SK-N-SH treated with all-trans-retinoic acid at 6 μM for 48 hours (cell line): Measurements from ENCODE around the gene DRP2.
A peak's percentile ranks its signal among the peaks of the same experiment; 100 is the strongest.

Experiments
- ATAC-seq: fragments of 200-7000 bp; cut with Tn5 transposase; 3 replicates; pipeline ENCODE4 v1.9.1; 2020; ENCODE audit warnings: mild to moderate bottlenecking, moderate library complexity
- ARNTL ChIP-seq: fragments of 450-650 bp; formaldehyde crosslinking; IDR thresholded peaks from 2 replicates; pipeline ENCODE4 v1.5.0; 2020; ENCODE audit warnings: low read depth, mild to moderate bottlenecking, moderate library complexity, borderline replicate concordance
- CSDC2 ChIP-seq: fragments of 250-450 bp; sonication (Bioruptor Pico); IDR thresholded peaks from 2 replicates; pipeline ENCODE4 v1.5.0; 2020; ENCODE audit warnings: mild to moderate bottlenecking, moderate library complexity
- ESRRG ChIP-seq: fragments of 250-450 bp; sonication (Bioruptor Pico); IDR thresholded peaks from 2 replicates; pipeline ENCODE4 v1.6.1; 2021; ENCODE audit warnings: mild to moderate bottlenecking
- GLIS3 ChIP-seq: fragments of 250-450 bp; sonication (Bioruptor Pico); IDR thresholded peaks from 2 replicates; pipeline ENCODE4 v1.5.0; 2020; ENCODE audit warnings: mild to moderate bottlenecking, moderate library complexity
- OSR1 ChIP-seq: fragments of 250-450 bp; sonication (Bioruptor Pico); IDR thresholded peaks from 2 replicates; pipeline ENCODE4 v1.8.0; 2022; ENCODE audit warnings: moderate library complexity, mild to moderate bottlenecking, inconsistent platforms
- RARB ChIP-seq: fragments of 250-450 bp; sonication (Bioruptor Pico); IDR thresholded peaks from 2 replicates; pipeline ENCODE4 v1.8.0; 2021; ENCODE audit warnings: mild to moderate bottlenecking, moderate library complexity
- SNAI2 ChIP-seq: fragments of 250-450 bp; sonication (Bioruptor Pico); IDR thresholded peaks from 2 replicates; pipeline ENCODE4 v1.5.0; 2020; ENCODE audit warnings: mild to moderate bottlenecking, moderate library complexity
- TCF4 ChIP-seq: fragments of 250-450 bp; sonication (Bioruptor Pico); IDR thresholded peaks from 2 replicates; pipeline ENCODE4 v1.8.0; 2021; ENCODE audit warnings: mild to moderate bottlenecking, moderate library complexity, borderline replicate concordance
- TOX ChIP-seq: fragments of 250-450 bp; sonication (Bioruptor Pico); IDR thresholded peaks from 2 replicates; pipeline ENCODE4 v1.8.0; 2021; ENCODE audit warnings: mild to moderate bottlenecking, moderate library complexity, borderline replicate concordance
- ZC3H10 ChIP-seq: fragments of 250-450 bp; sonication (Bioruptor Pico); IDR thresholded peaks from 2 replicates; pipeline ENCODE4 v1.5.1; 2021; ENCODE audit warnings: mild to moderate bottlenecking, moderate library complexity
- ZFP3 ChIP-seq: fragments of 250-450 bp; sonication (Bioruptor Pico); IDR thresholded peaks from 2 replicates; pipeline ENCODE4 v1.5.0; 2020; ENCODE audit warnings: mild to moderate bottlenecking, moderate library complexity
- ZFP30 ChIP-seq: fragments of 450-650 bp; formaldehyde crosslinking; IDR thresholded peaks from 2 replicates; pipeline ENCODE4 v1.5.0; 2022; ENCODE audit warnings: mild to moderate bottlenecking, moderate library complexity
- ZNF565 ChIP-seq: fragments of 450-650 bp; formaldehyde crosslinking; conservative IDR thresholded peaks from 2 replicates; pipeline ENCODE4 v1.5.0; 2020; ENCODE audit warnings: low read depth, mild to moderate bottlenecking, moderate library complexity
- ZNF70 ChIP-seq: fragments of 450-650 bp; formaldehyde crosslinking; IDR thresholded peaks from 2 replicates; pipeline ENCODE4 v1.5.0; 2020; ENCODE audit warnings: mild to moderate bottlenecking, moderate library complexity
- ZNF8 ChIP-seq: fragments of 450-650 bp; formaldehyde crosslinking; IDR thresholded peaks from 2 replicates; pipeline ENCODE4 v1.5.0; 2020; ENCODE audit warnings: mild to moderate bottlenecking, moderate library complexity
- TF ChIP-seq, protein P1 (sequence below): fragments of 250-450 bp; sonication (Bioruptor Pico); IDR thresholded peaks from 2 replicates; pipeline ENCODE4 v1.5.1; 2021; ENCODE audit warnings: mild to moderate bottlenecking, moderate library complexity
- TF ChIP-seq, protein P2 (sequence below): fragments of 250-450 bp; sonication (Bioruptor Pico); IDR thresholded peaks from 2 replicates; pipeline ENCODE4 v1.8.0; 2020; ENCODE audit warnings: mild to moderate bottlenecking, moderate library complexity, borderline replicate concordance
- TF ChIP-seq, protein P3 (sequence below): fragments of 250-450 bp; sonication (Bioruptor Pico); IDR thresholded peaks from 2 replicates; pipeline ENCODE4 v1.5.1; 2020; ENCODE audit warnings: low read depth, mild to moderate bottlenecking, moderate library complexity
- TF ChIP-seq, protein P4 (sequence below): fragments of 250-450 bp; sonication (Bioruptor Pico); IDR thresholded peaks from 2 replicates; pipeline ENCODE4 v1.5.0; 2020; ENCODE audit warnings: mild to moderate bottlenecking, moderate library complexity

DRP2 gene

DNA sequence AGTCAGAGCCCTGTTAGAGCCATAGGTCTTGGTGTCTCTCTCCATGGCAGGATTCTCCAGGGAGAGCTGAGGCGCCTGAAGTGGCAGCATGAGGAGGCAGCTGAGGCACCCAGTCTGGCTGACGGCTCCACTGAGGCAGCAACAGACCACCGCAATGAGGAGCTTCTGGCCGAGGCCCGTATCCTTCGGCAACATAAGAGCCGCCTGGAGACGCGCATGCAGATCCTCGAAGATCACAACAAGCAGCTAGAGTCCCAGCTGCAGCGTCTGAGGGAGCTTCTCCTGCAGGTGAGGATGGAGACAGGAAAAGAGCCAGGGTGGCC, 38.6 kb downstream of the DRP2 start:
- no peak for TF ChIP-seq TCF4
- TF ChIP-seq ZFP3 (CRISPR knock-in tag) = no peak
- TF ChIP-seq SNAI2 = no peak
- TF ChIP-seq OSR1 (CRISPR knock-in tag) = no peak
- no peak for TF ChIP-seq ESRRG (CRISPR knock-in tag)
- no peak for TF ChIP-seq ARNTL (CRISPR knock-in tag)
- TF ChIP-seq, protein P1, sequence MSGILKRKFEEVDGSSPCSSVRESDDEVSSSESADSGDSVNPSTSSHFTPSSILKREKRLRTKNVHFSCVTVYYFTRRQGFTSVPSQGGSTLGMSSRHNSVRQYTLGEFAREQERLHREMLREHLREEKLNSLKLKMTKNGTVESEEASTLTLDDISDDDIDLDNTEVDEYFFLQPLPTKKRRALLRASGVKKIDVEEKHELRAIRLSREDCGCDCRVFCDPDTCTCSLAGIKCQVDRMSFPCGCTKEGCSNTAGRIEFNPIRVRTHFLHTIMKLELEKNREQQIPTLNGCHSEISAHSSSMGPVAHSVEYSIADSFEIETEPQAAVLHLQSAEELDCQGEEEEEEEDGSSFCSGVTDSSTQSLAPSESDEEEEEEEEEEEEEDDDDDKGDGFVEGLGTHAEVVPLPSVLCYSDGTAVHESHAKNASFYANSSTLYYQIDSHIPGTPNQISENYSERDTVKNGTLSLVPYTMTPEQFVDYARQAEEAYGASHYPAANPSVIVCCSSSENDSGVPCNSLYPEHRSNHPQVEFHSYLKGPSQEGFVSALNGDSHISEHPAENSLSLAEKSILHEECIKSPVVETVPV (CRISPR knock-in tag) = no peak
- no peak for TF ChIP-seq TOX
- TF ChIP-seq RARB (CRISPR knock-in tag) = no peak
- TF ChIP-seq ZC3H10 (CRISPR knock-in tag) = no peak
- TF ChIP-seq ZNF8 = no peak
- TF ChIP-seq, protein P2, sequence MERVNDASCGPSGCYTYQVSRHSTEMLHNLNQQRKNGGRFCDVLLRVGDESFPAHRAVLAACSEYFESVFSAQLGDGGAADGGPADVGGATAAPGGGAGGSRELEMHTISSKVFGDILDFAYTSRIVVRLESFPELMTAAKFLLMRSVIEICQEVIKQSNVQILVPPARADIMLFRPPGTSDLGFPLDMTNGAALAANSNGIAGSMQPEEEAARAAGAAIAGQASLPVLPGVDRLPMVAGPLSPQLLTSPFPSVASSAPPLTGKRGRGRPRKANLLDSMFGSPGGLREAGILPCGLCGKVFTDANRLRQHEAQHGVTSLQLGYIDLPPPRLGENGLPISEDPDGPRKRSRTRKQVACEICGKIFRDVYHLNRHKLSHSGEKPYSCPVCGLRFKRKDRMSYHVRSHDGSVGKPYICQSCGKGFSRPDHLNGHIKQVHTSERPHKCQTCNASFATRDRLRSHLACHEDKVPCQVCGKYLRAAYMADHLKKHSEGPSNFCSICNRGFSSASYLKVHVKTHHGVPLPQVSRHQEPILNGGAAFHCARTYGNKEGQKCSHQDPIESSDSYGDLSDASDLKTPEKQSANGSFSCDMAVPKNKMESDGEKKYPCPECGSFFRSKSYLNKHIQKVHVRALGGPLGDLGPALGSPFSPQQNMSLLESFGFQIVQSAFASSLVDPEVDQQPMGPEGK (CRISPR knock-in tag) = no peak
- TF ChIP-seq, protein P3, sequence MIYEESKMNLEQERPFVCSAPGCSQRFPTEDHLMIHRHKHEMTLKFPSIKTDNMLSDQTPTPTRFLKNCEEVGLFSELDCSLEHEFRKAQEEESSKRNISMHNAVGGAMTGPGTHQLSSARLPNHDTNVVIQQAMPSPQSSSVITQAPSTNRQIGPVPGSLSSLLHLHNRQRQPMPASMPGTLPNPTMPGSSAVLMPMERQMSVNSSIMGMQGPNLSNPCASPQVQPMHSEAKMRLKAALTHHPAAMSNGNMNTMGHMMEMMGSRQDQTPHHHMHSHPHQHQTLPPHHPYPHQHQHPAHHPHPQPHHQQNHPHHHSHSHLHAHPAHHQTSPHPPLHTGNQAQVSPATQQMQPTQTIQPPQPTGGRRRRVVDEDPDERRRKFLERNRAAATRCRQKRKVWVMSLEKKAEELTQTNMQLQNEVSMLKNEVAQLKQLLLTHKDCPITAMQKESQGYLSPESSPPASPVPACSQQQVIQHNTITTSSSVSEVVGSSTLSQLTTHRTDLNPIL = no peak
- TF ChIP-seq ZFP30 (CRISPR knock-in tag) = no peak
- TF ChIP-seq ZNF70 (CRISPR knock-in tag) = no peak
- no peak for TF ChIP-seq ZNF565
- TF ChIP-seq, protein P4, sequence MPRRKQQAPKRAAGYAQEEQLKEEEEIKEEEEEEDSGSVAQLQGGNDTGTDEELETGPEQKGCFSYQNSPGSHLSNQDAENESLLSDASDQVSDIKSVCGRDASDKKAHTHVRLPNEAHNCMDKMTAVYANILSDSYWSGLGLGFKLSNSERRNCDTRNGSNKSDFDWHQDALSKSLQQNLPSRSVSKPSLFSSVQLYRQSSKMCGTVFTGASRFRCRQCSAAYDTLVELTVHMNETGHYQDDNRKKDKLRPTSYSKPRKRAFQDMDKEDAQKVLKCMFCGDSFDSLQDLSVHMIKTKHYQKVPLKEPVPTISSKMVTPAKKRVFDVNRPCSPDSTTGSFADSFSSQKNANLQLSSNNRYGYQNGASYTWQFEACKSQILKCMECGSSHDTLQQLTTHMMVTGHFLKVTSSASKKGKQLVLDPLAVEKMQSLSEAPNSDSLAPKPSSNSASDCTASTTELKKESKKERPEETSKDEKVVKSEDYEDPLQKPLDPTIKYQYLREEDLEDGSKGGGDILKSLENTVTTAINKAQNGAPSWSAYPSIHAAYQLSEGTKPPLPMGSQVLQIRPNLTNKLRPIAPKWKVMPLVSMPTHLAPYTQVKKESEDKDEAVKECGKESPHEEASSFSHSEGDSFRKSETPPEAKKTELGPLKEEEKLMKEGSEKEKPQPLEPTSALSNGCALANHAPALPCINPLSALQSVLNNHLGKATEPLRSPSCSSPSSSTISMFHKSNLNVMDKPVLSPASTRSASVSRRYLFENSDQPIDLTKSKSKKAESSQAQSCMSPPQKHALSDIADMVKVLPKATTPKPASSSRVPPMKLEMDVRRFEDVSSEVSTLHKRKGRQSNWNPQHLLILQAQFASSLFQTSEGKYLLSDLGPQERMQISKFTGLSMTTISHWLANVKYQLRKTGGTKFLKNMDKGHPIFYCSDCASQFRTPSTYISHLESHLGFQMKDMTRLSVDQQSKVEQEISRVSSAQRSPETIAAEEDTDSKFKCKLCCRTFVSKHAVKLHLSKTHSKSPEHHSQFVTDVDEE = no peak
- no peak for TF ChIP-seq CSDC2 (CRISPR knock-in tag)
- TF ChIP-seq GLIS3 (CRISPR knock-in tag) = no peak
- TF ChIP-seq, all 23 proteins: peak for 0
- ATAC-seq = no peak

DNA sequence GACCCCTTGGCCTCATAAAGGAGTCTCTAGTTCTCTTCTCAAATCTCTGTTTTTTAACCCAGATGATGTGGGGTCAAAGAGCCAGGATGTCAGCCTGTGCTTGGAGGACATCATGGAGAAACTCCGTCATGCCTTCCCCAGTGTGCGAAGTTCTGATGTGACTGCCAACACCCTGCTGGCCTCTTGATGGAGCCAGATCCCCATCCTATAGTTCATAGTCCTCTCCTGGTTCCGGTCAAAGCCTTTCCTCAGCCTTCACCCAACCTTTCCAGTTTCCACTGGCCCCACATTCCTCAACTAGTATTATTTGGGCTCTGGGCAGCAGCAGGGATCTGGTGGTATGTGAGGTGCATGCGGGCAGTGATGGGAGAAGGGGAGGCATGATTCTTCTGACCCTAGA, 40.8 kb downstream of the DRP2 start:
- ATAC-seq = peak; percentile 62; the same call in 2 of the 3 replicates
- TF ChIP-seq CSDC2 (CRISPR knock-in tag) (no peak), GLIS3 (CRISPR knock-in tag) (no peak), ZFP3 (CRISPR knock-in tag) (no peak)

DNA sequence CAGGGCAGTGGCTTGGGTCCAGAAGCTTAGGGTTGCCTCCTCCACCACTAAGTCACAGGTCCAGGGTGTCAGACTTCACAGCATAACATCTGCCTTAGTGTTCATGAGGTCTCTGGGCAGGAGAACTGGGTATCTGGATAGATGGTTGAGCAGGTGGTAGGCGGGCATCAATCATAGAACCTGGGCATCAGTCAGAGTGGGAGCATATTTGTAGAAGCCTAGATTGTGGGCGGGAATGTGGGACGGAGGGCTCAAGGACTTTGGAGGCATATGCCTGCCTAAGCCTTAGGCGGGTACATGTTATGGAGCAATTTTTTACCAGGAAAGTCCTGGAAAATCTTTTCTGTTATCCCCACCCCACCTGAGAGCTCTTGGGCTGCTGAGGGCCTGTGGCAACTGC, 43.0 kb downstream of the DRP2 start:
- ATAC-seq = no peak
- TF ChIP-seq, protein P3 = no peak
- TF ChIP-seq ARNTL (CRISPR knock-in tag) = no peak
- no peak for TF ChIP-seq RARB (CRISPR knock-in tag)
- TF ChIP-seq SNAI2 = no peak
- TF ChIP-seq, protein P4 = no peak
- TF ChIP-seq TCF4 = no peak
